HepG2 (cell line): ENCODE measurements around the gene MREG. TPM values are rescaled to one million over a fixed set of nuclear protein-coding genes. Genes with fewer than 3 reads are reported as not detected.

Experiments
- ATAC-seq: fragments of 200-7000 bp; cut with Tn5 transposase; 3 replicates; pipeline ENCODE4 v1.9.1; 2020; ENCODE audit warnings: mild to moderate bottlenecking, moderate library complexity
- BruUV-seq: library from RNA; stranded (reverse); fragments of 400-500 nt; replicated peaks from 2 replicates; lab custom pipeline; 2021; lab: Mats Ljungman, UMichigan
- CTCF ChIA-PET: fragments of 300-600 bp; formaldehyde crosslinking; extraction: SDS; loops from one replicate; lab custom pipeline; 2021; ENCODE audit warnings: low total read pairs, inconsistent platforms, low intra/inter-chr PET ratio; lab: Yijun Ruan, JAX
- POLR2A ChIA-PET: fragments of 350-600 bp; sonication (Branson Sonifier 250); formaldehyde crosslinking; loops from one replicate; lab custom pipeline; 2020; ENCODE audit warnings: antibody characterized with exemption, inconsistent platforms; lab: Yijun Ruan, JAX
- DNase-seq: peaks from one replicate; pipeline ENCODE4 v3.0.0-alpha.2; 2015; ENCODE audit warnings: low spot score
- FAIRE-seq: peaks from 3 replicates; lab custom pipeline; 2011; peaks lifted over from hg19 to GRCh38; lab: Jason Lieb, UNC
- H2AFZ ChIP-seq: one replicate; pipeline ENCODE4 v1.6.1; 2011; ENCODE audit warnings: low read length, inconsistent platforms
- H3K27ac ChIP-seq: fragments of 300-600 bp; 3 replicates; pipeline ENCODE4 v1.8.0; 2011; ENCODE audit warnings: mixed run types, mild to moderate bottlenecking, mixed read lengths, low read length, inconsistent platforms; ENCODE audit not compliant: insufficient read depth; ENCODE audit errors: extremely low read length
- H3K27me3 ChIP-seq, 2 experiments: fragments of 200-600 bp in 1 of 2; 2 replicates in 1 of 2; 3 replicates in 1 of 2; pipeline versions ENCODE4 v1.6.0 to v1.8.0; 2011; ENCODE audit warnings: low read length in 2 of 2, mild to moderate bottlenecking in 2 of 2, moderate library complexity in 2 of 2, inconsistent platforms in 1 of 2; ENCODE audit not compliant: insufficient read depth in 2 of 2, control insufficient read depth in 1 of 2
- H3K36me3 ChIP-seq, 2 experiments: fragments of 200-600 bp in 1 of 2; replicated peaks in 1 of 2; 2 replicates in 1 of 2; 3 replicates in 1 of 2; pipeline versions ENCODE4 v1.5.1 to v1.8.0; 2011; ENCODE audit warnings: low read length in 2 of 2, inconsistent platforms in 1 of 2; ENCODE audit not compliant: insufficient read depth in 2 of 2, control insufficient read depth in 1 of 2
- H3K4me1 ChIP-seq: 2 replicates; pipeline ENCODE4 v1.5.1; 2012; ENCODE audit warnings: low read length, inconsistent platforms; ENCODE audit not compliant: insufficient read depth
- H3K4me2 ChIP-seq: 2 replicates; pipeline ENCODE4 v1.6.0; 2011; ENCODE audit warnings: low read depth, low read length, inconsistent platforms
- H3K4me3 ChIP-seq, 3 experiments: fragments of 200-600 bp in 1 of 3; sonication (generic), shearing (Covaris generic) in 1 of 3; replicated peaks in 1 of 3; 2 replicates each; pipeline ENCODE4 v1.5.1; 2011 to 2016; ENCODE audit warnings: low read length in 3 of 3, inconsistent platforms in 2 of 3, low read depth in 2 of 3, mild to moderate bottlenecking in 2 of 3, control low read depth in 1 of 3, mixed read lengths in 1 of 3; ENCODE audit not compliant: insufficient read depth in 1 of 3
- H3K79me2 ChIP-seq: one replicate; pipeline ENCODE4 v1.6.1; 2011; ENCODE audit warnings: low read length, inconsistent platforms; ENCODE audit not compliant: insufficient read depth
- H3K9ac ChIP-seq: 2 replicates; pipeline ENCODE4 v1.6.0; 2011; ENCODE audit warnings: mild to moderate bottlenecking, low read depth, low read length, inconsistent platforms; ENCODE audit not compliant: insufficient read depth
- H3K9me3 ChIP-seq: 2 replicates; pipeline ENCODE4 v1.5.1; 2012; ENCODE audit warnings: mild to moderate bottlenecking, low read length
- H4K20me1 ChIP-seq: 2 replicates; pipeline ENCODE4 v1.6.0; 2011; ENCODE audit warnings: inconsistent platforms, mild to moderate bottlenecking, low read length, moderate library complexity; ENCODE audit not compliant: insufficient read depth
- ATF6 ChIP-seq: sonication (generic); formaldehyde crosslinking; conservative IDR thresholded peaks from 2 replicates; pipeline ENCODE4 v1.4.0; 2020; ENCODE audit warnings: missing genetic modification reagents
- FOXO1 ChIP-seq: sonication (generic); formaldehyde crosslinking; IDR thresholded peaks from 2 replicates; pipeline ENCODE4 v1.4.0; 2020; ENCODE audit warnings: missing genetic modification reagents
- KDM1A ChIP-seq: IDR thresholded peaks from 2 replicates; pipeline ENCODE4 v1.6.1; 2016; ENCODE audit warnings: missing compliant biosample characterization
- LRRFIP1 ChIP-seq: sonication (generic); formaldehyde crosslinking; conservative IDR thresholded peaks from 2 replicates; pipeline ENCODE4 v1.4.0; 2020; ENCODE audit warnings: missing genetic modification reagents
- PAX8 ChIP-seq: sonication (generic); formaldehyde crosslinking; IDR thresholded peaks from 2 replicates; pipeline ENCODE4 v1.8.0; 2022; ENCODE audit warnings: mild to moderate bottlenecking, missing genetic modification reagents, borderline replicate concordance
- RCOR2 ChIP-seq: IDR thresholded peaks from 2 replicates; pipeline ENCODE4 v1.6.1; 2016; ENCODE audit warnings: missing biosample characterization, missing genetic modification reagents
- ZFX ChIP-seq: sonication (generic); formaldehyde crosslinking; IDR thresholded peaks from 2 replicates; pipeline ENCODE4 v1.4.0; 2020; ENCODE audit warnings: mild to moderate bottlenecking, low read depth, missing genetic modification reagents, moderate library complexity
- ZNF280B ChIP-seq: sonication (generic); formaldehyde crosslinking; IDR thresholded peaks from 2 replicates; pipeline ENCODE4 v1.5.0; 2020; ENCODE audit warnings: missing genetic modification reagents, mild to moderate bottlenecking, borderline replicate concordance
- WGBS: methylation state at CpG from one replicate; pipeline ENCODE4 v1.1.6; 2017; ENCODE audit warnings: low lambda C conversion rate; 5-methylcytosine and 5-hydroxymethylcytosine counted together
- in situ Hi-C: cut with HindIII; loops from 2 replicates; pipeline ENCODE4 v1.10.0; 2017; ENCODE audit warnings: low pct_unique_long_range_greater_than_20kb; ENCODE audit not compliant: extremely low pct_ligation_motif_present
- intact Hi-C: fragments of 100-400 bp; cut with micrococcal nuclease; formaldehyde crosslinking; loops from one replicate; pipeline ENCODE4 v1.10.0; 2022; ENCODE audit not compliant: unreplicated experiment
- polyA plus RNA-seq, 8 experiments: library from polyadenylated mRNA; depleted of rRNA in 3 of 8; stranded (reverse) in 7 of 8; unstranded in 1 of 8; fragments of >200 nt; fragmentation: Illumina TruSeq in 4 of 8; extraction: Trizol in 4 of 8; gene quantifications; 2 replicates each; pipeline versions ENCODE4 v1.2.1 to v1.2.3, GENCODE V29; 2011 to 2016; ENCODE audit warnings: low read depth in 4 of 8, missing spikeins in 1 of 8, mixed read lengths in 1 of 8; ENCODE audit not compliant: insufficient read depth in 1 of 8
- total RNA-seq, 5 experiments: library from RNA; depleted of rRNA; stranded (reverse); fragments of >200 nt; fragmentation: Illumina TruSeq; extraction: Trizol; gene quantifications; 2 replicates each; pipeline ENCODE4 v1.2.3, GENCODE V29; 2016; ENCODE audit warnings: low read depth in 1 of 5

MREG gene
- total and polyA plus RNA-seq, 2 of the 13 experiments (the other 11 are each of a cell fraction or from before 2014, with no cell fraction given): 7.5 to 23.3 TPM

- no peak overlapping the region for H3K4me2 ChIP-seq
- DNase-seq (no peak), ATAC-seq (no peak), FAIRE-seq (no peak)
- no peak overlapping the region for H3K27ac ChIP-seq
- no peaks in the 10 kb centered on the region for H3K9me3 ChIP-seq
- H3K4me1 ChIP-seq: peaks cover 14% of the 10 kb centered on the region; the same call in 1 of the 2 replicates
- H3K36me3 ChIP-seq: peaks cover 5 to 39% of the 10 kb centered on the region in 2 experiments
- no peak overlapping the region for H2AFZ ChIP-seq
- H3K4me3 ChIP-seq: no peak overlapping the region
- in situ Hi-C loops (no loop called here), intact Hi-C loops (loop anchor here (5.0 kb wide), 1 partner anchor 45 kb away; the partner anchor contains the start of gene MREG)
- WGBS: 94% methylated on average over 3 of the region's 3 CpGs
- no TSS peak for BruUV-seq
- no peaks in the 10 kb centered on the region for H3K27me3 ChIP-seq
- no peak overlapping the region for H3K9ac ChIP-seq
- no peaks in the 10 kb centered on the region for H4K20me1 ChIP-seq
- ChIA-PET CTCF (no interaction called here), POLR2A (no interaction called here)
- peaks cover 15% of the 10 kb centered on the region for H3K79me2 ChIP-seq
- TF ChIP-seq ZNF280B (CRISPR knock-in tag): no peak
- TF ChIP-seq ZFX: no peak
- TF ChIP-seq ATF6 (CRISPR knock-in tag): no peak
- TF ChIP-seq RCOR2 (CRISPR knock-in tag): peak; percentile 58; the same call in 1 of the 2 replicates
- TF ChIP-seq PAX8 (CRISPR knock-in tag): no peak
- no peak for TF ChIP-seq LRRFIP1 (CRISPR knock-in tag)
- no peak for TF ChIP-seq FOXO1
- TF ChIP-seq KDM1A (CRISPR knock-in tag): 0 out of 2 replicates have a peak, but pooled peaks have one; percentile 59
These were observed 45.6 kb downstream of the MREG start for GRCh38 chr2:215967590-215968378.
